WTC11 (cell line): Measurements from ENCODE around the gene CMTR1. TPM values are rescaled to one million over a fixed set of nuclear protein-coding genes. Genes with fewer than 3 reads are reported as not detected.

Experiments
- ATAC-seq: fragments of 200-7000 bp; cut with Tn5 transposase; 2 replicates; pipeline ENCODE4 v1.10.0; 2021; ENCODE audit warnings: mild to moderate bottlenecking, moderate library complexity
- CTCF ChIA-PET: fragments of 300-600 bp; sonication (Branson Sonifier 250); formaldehyde crosslinking; loops from one replicate; lab custom pipeline; 2021; ENCODE audit warnings: antibody characterized with exemption; lab: Charles Lee
- POLR2A ChIA-PET: fragments of 350-600 bp; sonication (Branson Sonifier 250); formaldehyde crosslinking; loops from one replicate; lab custom pipeline; 2021; ENCODE audit warnings: antibody characterized with exemption; lab: Charles Lee
- DNase-seq: peaks from one replicate; pipeline ENCODE4 v3.0.0; 2021; ENCODE audit warnings: low spot score
- H3K27ac Mint-ChIP-seq: 2 replicates; pipeline ENCODE4 v1.8.0; 2021; ENCODE audit warnings: mixed read lengths
- H3K27me3 Mint-ChIP-seq: 2 replicates; pipeline ENCODE4 v1.8.0; 2021; ENCODE audit warnings: low read depth, mild to moderate bottlenecking, moderate library complexity, mixed read lengths
- H3K36me3 Mint-ChIP-seq: 2 replicates; pipeline ENCODE4 v1.8.0; 2021; ENCODE audit warnings: mixed read lengths
- H3K4me1 Mint-ChIP-seq: 2 replicates; pipeline ENCODE4 v1.8.0; 2022; ENCODE audit warnings: mixed read lengths
- H3K4me3 Mint-ChIP-seq: 2 replicates; pipeline ENCODE4 v1.8.0; 2021; ENCODE audit warnings: mild to moderate bottlenecking, moderate library complexity, mixed read lengths
- H3K9me3 Mint-ChIP-seq: 2 replicates; pipeline ENCODE4 v1.8.0; 2021; ENCODE audit warnings: mixed read lengths
- ATF3 ChIP-seq: sonication (generic); formaldehyde crosslinking; conservative IDR thresholded peaks from 2 replicates; pipeline ENCODE4 v1.8.1; 2022; ENCODE audit warnings: mild to moderate bottlenecking, missing genetic modification reagents
- CBFB ChIP-seq: sonication (generic); formaldehyde crosslinking; IDR thresholded peaks from 2 replicates; pipeline ENCODE4 v1.8.1; 2022; ENCODE audit warnings: mild to moderate bottlenecking, low read depth, missing genetic modification reagents
- CDX4 ChIP-seq: fragments of 250-450 bp; sonication (Bioruptor Pico); IDR thresholded peaks from 2 replicates; pipeline ENCODE4 v1.9.0; 2021; ENCODE audit warnings: moderate library complexity, mild to moderate bottlenecking, inconsistent platforms, borderline replicate concordance
- CREM ChIP-seq: sonication (generic); formaldehyde crosslinking; IDR thresholded peaks from 2 replicates; pipeline ENCODE4 v1.8.1; 2022; ENCODE audit warnings: mild to moderate bottlenecking, missing genetic modification reagents, moderate library complexity
- E2F1 ChIP-seq: sonication (generic); formaldehyde crosslinking; IDR thresholded peaks from 2 replicates; pipeline ENCODE4 v1.8.0; 2022; ENCODE audit warnings: mild to moderate bottlenecking, missing genetic modification reagents
- E2F4 ChIP-seq: sonication (generic); formaldehyde crosslinking; IDR thresholded peaks from 2 replicates; pipeline ENCODE4 v1.8.1; 2022; ENCODE audit warnings: low read depth, mild to moderate bottlenecking, moderate library complexity, missing genetic modification reagents, borderline replicate concordance
- FOXP1 ChIP-seq: sonication (generic); formaldehyde crosslinking; IDR thresholded peaks from 2 replicates; pipeline ENCODE4 v1.8.0; 2022; ENCODE audit warnings: missing genetic modification reagents, mild to moderate bottlenecking, moderate library complexity, borderline replicate concordance
- GRHL2 ChIP-seq: fragments of 250-450 bp; sonication (Bioruptor Pico); IDR thresholded peaks from 2 replicates; pipeline ENCODE4 v1.8.0; 2022; ENCODE audit warnings: mild to moderate bottlenecking, moderate library complexity; ENCODE audit not compliant: insufficient replicate concordance, severe bottlenecking
- HMGA2 ChIP-seq: fragments of 250-450 bp; sonication (Bioruptor Pico); IDR thresholded peaks from 2 replicates; pipeline ENCODE4 v1.4.0; 2021; ENCODE audit warnings: mild to moderate bottlenecking, moderate library complexity
- IRF2 ChIP-seq: sonication (generic); formaldehyde crosslinking; IDR thresholded peaks from 2 replicates; pipeline ENCODE4 v1.8.0; 2022; ENCODE audit warnings: low read depth, missing genetic modification reagents, borderline replicate concordance
- JUN ChIP-seq: sonication (generic); formaldehyde crosslinking; IDR thresholded peaks from 2 replicates; pipeline ENCODE4 v1.8.0; 2023; ENCODE audit warnings: mild to moderate bottlenecking, missing genetic modification reagents
- MAX ChIP-seq: sonication (generic); formaldehyde crosslinking; IDR thresholded peaks from 2 replicates; pipeline ENCODE4 v1.8.0; 2022; ENCODE audit warnings: mild to moderate bottlenecking, missing genetic modification reagents
- NFATC4 ChIP-seq: fragments of 250-450 bp; sonication (Bioruptor Pico); IDR thresholded peaks from 2 replicates; pipeline ENCODE4 v1.9.0; 2021; ENCODE audit warnings: mild to moderate bottlenecking
- NR1H2 ChIP-seq: sonication (generic); formaldehyde crosslinking; IDR thresholded peaks from 2 replicates; pipeline ENCODE4 v1.9.0; 2021; ENCODE audit warnings: mild to moderate bottlenecking, moderate library complexity, missing genetic modification reagents
- STAT6 ChIP-seq: sonication (generic); formaldehyde crosslinking; conservative IDR thresholded peaks from 2 replicates; pipeline ENCODE4 v1.8.1; 2023; ENCODE audit warnings: mild to moderate bottlenecking, low read depth, missing genetic modification reagents, moderate library complexity
- TEAD4 ChIP-seq: sonication (generic); formaldehyde crosslinking; IDR thresholded peaks from 2 replicates; pipeline ENCODE4 v1.8.0; 2022; ENCODE audit warnings: mild to moderate bottlenecking, missing genetic modification reagents
- ZNF121 ChIP-seq: sonication (generic); formaldehyde crosslinking; IDR thresholded peaks from 2 replicates; pipeline ENCODE4 v1.8.0; 2023; ENCODE audit warnings: missing genetic modification reagents
- ZNF317 ChIP-seq: sonication (generic); formaldehyde crosslinking; IDR thresholded peaks from 2 replicates; pipeline ENCODE4 v1.8.1; 2023; ENCODE audit warnings: low read depth, mild to moderate bottlenecking, moderate library complexity, missing genetic modification reagents, borderline replicate concordance
- ZNF396 ChIP-seq: fragments of 250-450 bp; sonication (Bioruptor Pico); IDR thresholded peaks from 2 replicates; pipeline ENCODE4 v1.8.0; 2021; ENCODE audit warnings: mild to moderate bottlenecking, moderate library complexity, borderline replicate concordance
- ZNF425 ChIP-seq: fragments of 250-450 bp; sonication (Bioruptor Pico); conservative IDR thresholded peaks from 2 replicates; pipeline ENCODE4 v1.9.0; 2021; ENCODE audit warnings: mild to moderate bottlenecking
- ZNF671 ChIP-seq: fragments of 250-450 bp; sonication (Bioruptor Pico); IDR thresholded peaks from 2 replicates; pipeline ENCODE4 v1.8.0; 2021; ENCODE audit warnings: mild to moderate bottlenecking
- total RNA-seq: library from RNA; stranded (reverse); gene quantifications from 3 replicates; pipeline ENCODE4 v1.2.3, GENCODE V29; 2021

CMTR1 gene
- total RNA-seq, 1 experiment from 2014 or later: 38.6 TPM

GRCh38 chr6:37511201-37511600 is 78.2 kb downstream of the CMTR1 start:
- Mint-ChIP-seq H3K4me3 (no peak overlapping the region), H3K4me1 (peaks cover 73% of the 10 kb centered on the region), H3K27me3 (peaks cover 52% of the 10 kb centered on the region), H3K36me3 (0 out of 2 replicates have a peak, but pooled peaks cover 2% of the 10 kb centered on the region), H3K27ac (no peak overlapping the region), H3K9me3 (peaks cover 7% of the 10 kb centered on the region)
- ATAC-seq (no peak), DNase-seq (no peak)
- ChIA-PET CTCF (interaction anchor here (2.4 to 3.4 kb wide), 2 partner anchors 27 to 54 kb away, joined by 12 to 23 read pairs; no protein-coding TSS in a partner anchor), POLR2A (no interaction called here)
- no peak for TF ChIP-seq NR1H2 (CRISPR knock-in tag)

GRCh38 chr6:37511910-37512399 is 78.9 kb downstream of the CMTR1 start:
- DNase-seq: no peak
- peak overlapping the region; percentile 53 for H3K4me3 Mint-ChIP-seq

GRCh38 chr6:37512400-37513011 is 79.5 kb downstream of the CMTR1 start:
- H3K9me3 Mint-ChIP-seq: peaks cover 7% of the 10 kb centered on the region
- DNase-seq (peak; percentile 40), ATAC-seq (peak; percentile 35)
- POLR2A ChIA-PET: interaction anchor here (0.7 to 1.3 kb wide), 5 partner anchors 13 to 188 kb away, joined by 3 to 4 read pairs (median 4); partner anchors contain the start of gene CCDC167
- H3K27me3 Mint-ChIP-seq: peaks cover 52% of the 10 kb centered on the region
- H3K4me1 Mint-ChIP-seq: peaks cover 79% of the 10 kb centered on the region
- H3K36me3 Mint-ChIP-seq: 0 out of 2 replicates have a peak, but pooled peaks cover 2% of the 10 kb centered on the region
- no peak overlapping the region for H3K27ac Mint-ChIP-seq
- H3K4me3 Mint-ChIP-seq: peak overlapping the region; percentile 53
- CTCF ChIA-PET: interaction anchor here (0.9 to 3.4 kb wide), 11 partner anchors 12 to 187 kb away, joined by 3 to 23 read pairs (median 4); no protein-coding TSS in a partner anchor
- no peak for TF ChIP-seq ZNF396 (CRISPR knock-in tag)
- TF ChIP-seq CREM: no peak
- TF ChIP-seq MAX (CRISPR knock-in tag): no peak; the same call in 1 of the 2 replicates
- TF ChIP-seq JUN (CRISPR knock-in tag): no peak
- TF ChIP-seq E2F1 (CRISPR knock-in tag): no peak
- no peak for TF ChIP-seq ZNF317 (CRISPR knock-in tag)
- peak; percentile 78; the same call in 1 of the 2 replicates for TF ChIP-seq TEAD4 (CRISPR knock-in tag)
- no peak for TF ChIP-seq GRHL2 (CRISPR knock-in tag)
- no peak for TF ChIP-seq ZNF671
- no peak for TF ChIP-seq ZNF425 (CRISPR knock-in tag)
- TF ChIP-seq STAT6: no peak
- TF ChIP-seq ATF3 (CRISPR knock-in tag): no peak
- TF ChIP-seq CDX4 (CRISPR knock-in tag): no peak
- TF ChIP-seq E2F4: no peak
- no peak for TF ChIP-seq HMGA2 (CRISPR knock-in tag)
- TF ChIP-seq FOXP1 (CRISPR knock-in tag): peak; percentile 60; the same call in 1 of the 2 replicates
- TF ChIP-seq ZNF121: no peak
- TF ChIP-seq CBFB (CRISPR knock-in tag): no peak
- TF ChIP-seq IRF2: no peak
- no peak for TF ChIP-seq NFATC4

More at GRCh38 chr6:37511910-37512399, 78.9 kb downstream of the CMTR1 start:
- H3K36me3 Mint-ChIP-seq: 0 out of 2 replicates have a peak, but pooled peaks cover 2% of the 10 kb centered on the region
- peaks cover 78% of the 10 kb centered on the region for H3K4me1 Mint-ChIP-seq
- ChIA-PET POLR2A (interaction anchor here (1.3 kb wide), 1 partner anchor 12 kb away, joined by 4 read pairs; the partner anchor contains the start of gene CCDC167), CTCF (interaction anchor here (0.9 to 3.4 kb wide), 11 partner anchors 12 to 186 kb away, joined by 3 to 23 read pairs (median 4); no protein-coding TSS in a partner anchor)
- peaks cover 7% of the 10 kb centered on the region for H3K9me3 Mint-ChIP-seq
- ATAC-seq: peak; percentile 24
- no peak for TF ChIP-seq ZNF396 (CRISPR knock-in tag)
- peaks cover 52% of the 10 kb centered on the region for H3K27me3 Mint-ChIP-seq
- no peak overlapping the region for H3K27ac Mint-ChIP-seq
